Dendritic cell treated with granulocyte-macrophage colony-stimulating factor and Interleukin-4, amounts not matched to agents 40 ng/mL and 50 ng/mL, for 4 days (primary cell): ENCODE measurements around the gene PTPN3.

Source experiments
- H3K27ac Mint-ChIP-seq: one replicate; pipeline ENCODE4 v1.8.0; 2022; ENCODE audit warnings: mild to moderate bottlenecking, mixed read lengths
- H3K27me3 Mint-ChIP-seq: one replicate; pipeline ENCODE4 v1.8.0; 2022; ENCODE audit warnings: mild to moderate bottlenecking, mixed read lengths
- H3K36me3 Mint-ChIP-seq: one replicate; pipeline ENCODE4 v1.8.0; 2022; ENCODE audit warnings: low read depth, mixed read lengths
- H3K4me1 Mint-ChIP-seq: one replicate; pipeline ENCODE4 v1.8.0; 2022; ENCODE audit warnings: low read depth, mixed read lengths
- H3K4me3 Mint-ChIP-seq: one replicate; pipeline ENCODE4 v1.8.0; 2022; ENCODE audit warnings: mild to moderate bottlenecking, moderate library complexity, mixed read lengths
- H3K9me3 Mint-ChIP-seq: one replicate; pipeline ENCODE4 v1.8.0; 2022; ENCODE audit warnings: mixed read lengths
- intact Hi-C: fragments of 100-400 bp; cut with micrococcal nuclease; formaldehyde crosslinking; loops from one replicate; pipeline ENCODE4 v1.15.0; 2022

Gene PTPN3

DNA sequence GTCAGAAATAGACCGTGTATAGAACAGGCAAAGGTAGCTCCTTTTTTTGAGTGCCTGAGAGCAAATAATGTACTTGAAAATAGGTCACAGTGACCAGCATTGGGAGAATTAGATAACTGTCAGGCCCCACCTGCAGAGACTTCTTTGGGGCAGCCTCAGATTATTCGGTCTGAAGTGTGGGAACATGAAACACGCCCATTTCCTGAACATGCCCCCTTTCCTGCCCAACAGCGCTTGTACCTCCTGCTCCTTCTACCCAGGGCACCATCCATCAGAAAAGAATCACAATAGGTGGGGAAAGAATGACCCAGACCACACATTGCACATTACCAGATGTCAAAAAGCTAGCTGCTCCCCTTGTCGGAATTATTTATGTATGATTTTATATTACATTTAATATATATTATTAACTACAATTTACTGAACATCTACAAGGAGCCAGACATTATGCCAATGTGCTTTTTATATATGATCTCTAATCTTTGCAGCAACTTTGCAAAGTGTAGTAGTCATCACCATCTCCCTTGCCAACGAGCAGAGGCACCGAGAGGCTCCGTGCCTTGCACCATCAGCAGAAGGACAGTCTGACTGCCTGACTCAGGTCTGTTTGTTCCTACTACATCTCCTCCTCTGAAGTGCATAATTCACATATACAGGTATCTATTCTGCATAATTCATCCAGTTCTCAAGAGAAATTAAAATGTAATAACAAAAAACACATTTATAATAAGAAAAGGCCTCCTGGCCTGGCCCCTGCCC, 39.5 kb downstream of the PTPN3 start:
- H3K27ac Mint-ChIP-seq, result no peak overlapping the region
- intact Hi-C loops, result no loop called here
- H3K9me3 Mint-ChIP-seq, result no peaks in the 10 kb centered on the region
- peaks cover 81% of the 10 kb centered on the region for H3K27me3 Mint-ChIP-seq
- H3K4me1 Mint-ChIP-seq, result no peaks in the 10 kb centered on the region
- no peak overlapping the region for H3K4me3 Mint-ChIP-seq
- H3K36me3 Mint-ChIP-seq, result no peaks in the 10 kb centered on the region

DNA sequence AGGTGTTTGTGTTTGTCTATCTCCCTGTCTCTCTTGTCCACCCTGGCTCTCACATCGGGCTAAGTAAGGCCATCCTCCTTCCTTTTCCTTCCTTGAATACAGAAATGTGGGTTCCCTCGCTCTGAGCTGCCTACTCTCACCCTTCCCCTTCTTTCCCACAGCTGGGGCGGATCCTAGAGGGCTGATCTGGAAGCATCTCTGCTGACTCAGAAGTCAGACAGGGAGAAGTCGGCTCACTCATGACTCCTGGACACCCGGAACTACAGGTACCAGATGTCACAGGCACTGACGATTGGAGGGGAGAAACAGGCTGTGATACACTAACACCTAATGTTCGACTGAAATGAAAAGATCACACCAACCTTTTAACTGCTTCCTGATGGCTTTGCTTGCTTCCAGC, 41.3 kb downstream of the PTPN3 start:
- H3K9me3 Mint-ChIP-seq, result no peaks in the 10 kb centered on the region
- H3K27me3 Mint-ChIP-seq, result peaks cover 73% of the 10 kb centered on the region
- intact Hi-C loops, result no loop called here
- no peaks in the 10 kb centered on the region for H3K36me3 Mint-ChIP-seq
- no peak overlapping the region for H3K4me3 Mint-ChIP-seq
- H3K27ac Mint-ChIP-seq, result no peak overlapping the region
- no peaks in the 10 kb centered on the region for H3K4me1 Mint-ChIP-seq

DNA sequence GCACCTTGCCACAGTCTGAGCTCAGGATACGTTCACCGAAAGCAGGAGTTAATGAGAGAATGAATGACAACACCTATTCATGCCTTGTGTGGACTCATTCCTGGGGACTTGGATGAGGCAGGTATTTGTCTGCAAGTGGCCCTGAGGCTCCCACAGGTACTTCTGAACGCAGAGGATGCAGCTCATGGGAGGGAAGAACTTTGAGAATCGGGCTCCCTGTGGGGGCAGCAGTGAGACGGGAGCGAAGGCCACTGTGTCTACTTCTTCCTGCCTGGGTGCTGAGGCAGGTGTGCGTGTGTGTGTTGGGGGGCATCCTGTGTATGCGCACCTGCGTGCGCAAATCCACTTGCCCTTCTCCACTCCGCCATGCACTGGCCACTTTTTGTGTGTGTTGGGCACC, 42.2 kb downstream of the PTPN3 start:
- Mint-ChIP-seq H3K36me3 (no peaks in the 10 kb centered on the region), H3K4me3 (no peak overlapping the region), H3K27me3 (peaks cover 73% of the 10 kb centered on the region), H3K9me3 (no peaks in the 10 kb centered on the region), H3K27ac (no peak overlapping the region), H3K4me1 (no peaks in the 10 kb centered on the region)
- intact Hi-C loops, result no loop called here

DNA sequence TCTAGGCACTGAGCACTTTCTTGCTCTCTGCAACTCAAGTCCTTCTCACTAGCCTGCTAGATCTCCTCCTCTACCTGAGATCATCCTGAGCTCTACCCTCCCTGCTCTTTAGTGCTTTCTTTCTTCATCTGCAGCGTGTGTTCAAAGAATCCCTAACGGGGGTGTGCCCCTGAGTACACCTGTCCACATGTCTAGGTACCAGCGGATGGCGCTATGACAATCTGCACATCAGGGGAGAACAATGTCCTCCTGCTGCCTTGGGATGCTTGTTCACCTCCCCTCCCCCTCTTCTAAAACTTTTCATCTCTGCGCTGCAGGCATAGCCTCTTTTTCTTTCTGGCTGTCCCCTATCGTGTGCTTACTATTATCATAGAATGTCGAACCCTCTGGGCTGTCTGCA, 42.7 kb downstream of the PTPN3 start:
- Mint-ChIP-seq H3K4me1 (no peaks in the 10 kb centered on the region), H3K9me3 (no peaks in the 10 kb centered on the region), H3K27me3 (peaks cover 68% of the 10 kb centered on the region), H3K27ac (no peak overlapping the region), H3K4me3 (no peak overlapping the region), H3K36me3 (no peaks in the 10 kb centered on the region)
- intact Hi-C loops, result no loop called here

DNA sequence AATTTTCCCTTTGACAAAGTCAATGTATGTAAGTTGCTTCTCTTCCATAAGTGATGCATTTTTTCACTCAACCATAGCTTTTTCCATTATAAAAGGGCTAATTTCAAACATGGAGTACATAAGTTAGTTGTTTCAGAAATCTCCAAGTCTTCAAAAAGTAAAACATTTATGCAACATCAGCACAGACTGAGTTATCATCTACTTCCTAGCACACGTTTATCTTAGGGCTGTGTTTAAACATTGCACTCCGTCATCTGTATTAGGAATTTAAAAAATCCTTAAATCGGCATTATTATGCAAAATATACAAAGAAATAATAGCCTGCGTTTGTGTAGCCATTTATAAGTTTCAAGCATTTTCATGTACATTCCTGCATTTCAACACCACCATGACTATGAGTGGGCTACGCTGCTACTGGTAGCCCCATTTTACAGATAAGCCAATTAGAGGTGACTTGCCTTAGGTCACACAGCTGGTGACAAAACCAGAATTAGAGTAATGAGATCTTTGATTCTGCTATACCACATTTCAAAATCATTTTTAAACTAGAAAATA, 43.4 kb downstream of the PTPN3 start:
- H3K36me3 Mint-ChIP-seq, result no peaks in the 10 kb centered on the region
- H3K9me3 Mint-ChIP-seq, result no peaks in the 10 kb centered on the region
- H3K4me1 Mint-ChIP-seq, result no peaks in the 10 kb centered on the region
- H3K27ac Mint-ChIP-seq, result no peak overlapping the region
- no peak overlapping the region for H3K4me3 Mint-ChIP-seq
- peaks cover 64% of the 10 kb centered on the region for H3K27me3 Mint-ChIP-seq
- intact Hi-C loops, result no loop called here

DNA sequence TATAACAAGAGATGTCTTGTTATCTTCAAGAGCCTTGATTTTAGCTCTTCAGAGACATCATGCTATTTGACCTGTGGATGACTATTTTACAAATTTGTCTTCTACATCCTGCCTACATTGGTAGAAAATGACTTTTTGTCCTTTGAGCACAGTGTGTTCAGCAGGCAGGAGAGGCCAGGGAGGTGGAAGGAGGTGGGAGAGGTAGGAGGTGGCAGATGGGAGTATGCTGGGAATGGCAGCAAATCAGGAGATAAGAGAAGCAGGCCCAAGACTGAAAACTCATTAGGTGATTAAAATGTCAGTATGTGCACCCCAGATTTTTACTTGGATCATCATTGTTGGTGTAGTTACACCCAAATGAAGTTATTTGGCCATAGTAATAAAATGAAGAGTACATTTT, 44.1 kb downstream of the PTPN3 start:
- H3K27ac Mint-ChIP-seq, result no peak overlapping the region
- no peak overlapping the region for H3K4me3 Mint-ChIP-seq
- no peaks in the 10 kb centered on the region for H3K4me1 Mint-ChIP-seq
- no peaks in the 10 kb centered on the region for H3K36me3 Mint-ChIP-seq
- intact Hi-C loops, result no loop called here
- peaks cover 65% of the 10 kb centered on the region for H3K27me3 Mint-ChIP-seq
- no peaks in the 10 kb centered on the region for H3K9me3 Mint-ChIP-seq

DNA sequence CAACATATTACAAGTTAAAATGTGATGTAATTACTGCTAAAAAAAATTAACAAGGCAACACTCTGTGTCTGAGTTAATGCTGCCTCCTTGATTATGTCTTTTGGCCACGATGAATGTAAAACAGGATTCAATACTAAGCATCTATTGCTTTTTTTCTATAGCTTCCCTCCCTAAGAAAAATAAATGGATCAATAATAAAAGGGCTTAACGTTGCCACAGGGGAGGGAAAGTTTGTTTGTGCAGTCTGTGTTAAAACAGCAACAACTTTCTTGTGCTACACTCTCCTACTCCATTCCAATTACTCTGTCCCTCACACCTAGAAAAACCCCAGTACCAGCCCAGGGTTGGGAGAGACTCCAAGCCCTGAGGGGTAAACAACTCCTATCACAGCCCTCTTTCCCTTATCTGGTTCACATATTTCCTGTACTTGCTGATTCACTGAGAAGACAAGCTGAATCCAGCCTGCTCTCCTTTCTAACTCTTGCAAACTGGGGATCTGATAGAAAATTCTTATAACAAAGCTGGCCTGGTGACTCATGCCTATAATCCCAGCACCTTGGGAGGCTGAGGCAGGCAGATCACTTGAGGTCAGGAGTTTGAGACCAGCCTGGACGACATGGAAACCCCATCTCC, 44.8 kb downstream of the PTPN3 start:
- H3K27ac Mint-ChIP-seq, result no peak overlapping the region
- H3K9me3 Mint-ChIP-seq, result no peaks in the 10 kb centered on the region
- H3K4me3 Mint-ChIP-seq, result no peak overlapping the region
- H3K27me3 Mint-ChIP-seq, result peaks cover 62% of the 10 kb centered on the region
- H3K36me3 Mint-ChIP-seq, result no peaks in the 10 kb centered on the region
- intact Hi-C loops, result no loop called here
- no peaks in the 10 kb centered on the region for H3K4me1 Mint-ChIP-seq

DNA sequence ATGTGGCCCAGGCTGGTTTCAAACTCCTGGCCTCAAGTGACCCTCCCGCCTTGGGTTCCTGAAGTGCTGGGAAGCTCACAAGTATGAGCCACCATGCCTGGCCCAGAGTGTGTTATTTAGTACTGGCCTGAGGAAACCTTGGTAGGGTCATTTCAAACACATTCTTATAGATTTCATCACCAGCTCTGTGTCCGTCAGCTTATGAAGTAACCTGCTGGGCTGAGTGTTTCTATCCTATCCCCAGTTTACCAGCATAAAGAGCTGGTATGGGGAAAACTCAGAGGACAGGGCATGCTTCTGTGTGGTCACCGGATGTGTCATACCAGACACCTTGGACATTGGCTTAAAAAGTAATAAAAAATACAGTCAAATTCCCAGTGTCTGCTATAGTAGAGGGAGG, 45.3 kb downstream of the PTPN3 start:
- Mint-ChIP-seq H3K27me3 (peaks cover 62% of the 10 kb centered on the region), H3K4me3 (no peak overlapping the region), H3K9me3 (no peaks in the 10 kb centered on the region), H3K27ac (no peak overlapping the region), H3K4me1 (no peaks in the 10 kb centered on the region), H3K36me3 (no peaks in the 10 kb centered on the region)
- intact Hi-C loops, result no loop called here

DNA sequence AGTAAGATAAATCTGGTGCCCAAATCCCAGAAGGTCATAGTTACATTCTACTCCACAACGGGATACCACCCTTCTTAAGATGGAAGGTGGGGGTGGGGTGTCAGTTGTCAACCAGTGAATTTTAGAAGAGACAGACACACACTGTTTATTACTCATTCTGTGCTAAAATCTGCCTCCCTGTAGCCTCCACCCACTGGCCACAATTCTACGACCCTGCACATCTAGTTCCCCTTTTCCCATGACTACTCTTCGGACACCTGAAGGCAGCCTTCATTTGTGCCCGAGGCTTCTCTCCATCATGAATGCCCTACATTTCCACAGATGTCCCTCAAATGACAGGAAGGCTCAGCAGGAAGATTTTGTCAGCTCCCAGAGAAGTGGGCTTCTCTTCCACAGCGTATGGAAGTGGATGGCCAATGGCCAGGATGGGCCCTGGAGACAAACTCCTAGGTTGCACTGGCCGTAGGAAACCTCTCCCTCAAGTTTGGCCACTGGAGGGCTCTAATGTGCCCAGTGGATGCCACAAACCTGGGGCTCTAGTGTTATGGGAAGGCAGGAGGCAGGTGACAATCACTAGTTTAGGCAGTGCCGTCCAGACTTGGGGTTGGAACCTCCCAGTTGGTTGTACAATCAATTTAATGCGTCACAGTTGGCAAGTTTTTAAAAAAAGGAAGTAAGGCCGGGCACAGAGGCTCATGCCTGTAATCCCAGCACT, 46.6 kb downstream of the PTPN3 start:
- Mint-ChIP-seq H3K27me3 (peaks cover 61% of the 10 kb centered on the region), H3K9me3 (no peaks in the 10 kb centered on the region), H3K4me1 (no peaks in the 10 kb centered on the region), H3K36me3 (no peaks in the 10 kb centered on the region), H3K27ac (no peak overlapping the region), H3K4me3 (no peak overlapping the region)
- intact Hi-C loops, result no loop called here

DNA sequence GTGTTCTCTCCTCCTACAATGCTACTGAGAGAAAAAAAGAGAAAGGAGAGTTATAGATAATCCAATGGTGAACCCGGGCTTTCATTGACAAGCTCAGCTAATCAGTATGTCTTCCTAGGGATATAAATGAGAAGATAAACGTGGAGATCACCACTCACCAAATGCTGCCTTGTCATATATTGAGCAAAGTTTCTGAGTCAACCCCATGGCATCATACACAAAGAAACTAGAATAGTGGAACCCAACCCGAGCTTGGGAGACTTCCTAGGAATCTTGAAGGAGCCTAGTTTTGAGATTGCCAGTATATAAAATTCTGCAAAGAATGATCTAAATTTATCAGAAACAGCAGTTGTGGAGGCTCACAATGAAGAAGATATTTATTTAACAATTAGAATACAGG, 47.8 kb downstream of the PTPN3 start:
- no peak overlapping the region for H3K27ac Mint-ChIP-seq
- H3K9me3 Mint-ChIP-seq, result no peaks in the 10 kb centered on the region
- H3K4me1 Mint-ChIP-seq, result no peaks in the 10 kb centered on the region
- no peak overlapping the region for H3K4me3 Mint-ChIP-seq
- H3K36me3 Mint-ChIP-seq, result no peaks in the 10 kb centered on the region
- intact Hi-C loops, result no loop called here
- peaks cover 59% of the 10 kb centered on the region for H3K27me3 Mint-ChIP-seq

DNA sequence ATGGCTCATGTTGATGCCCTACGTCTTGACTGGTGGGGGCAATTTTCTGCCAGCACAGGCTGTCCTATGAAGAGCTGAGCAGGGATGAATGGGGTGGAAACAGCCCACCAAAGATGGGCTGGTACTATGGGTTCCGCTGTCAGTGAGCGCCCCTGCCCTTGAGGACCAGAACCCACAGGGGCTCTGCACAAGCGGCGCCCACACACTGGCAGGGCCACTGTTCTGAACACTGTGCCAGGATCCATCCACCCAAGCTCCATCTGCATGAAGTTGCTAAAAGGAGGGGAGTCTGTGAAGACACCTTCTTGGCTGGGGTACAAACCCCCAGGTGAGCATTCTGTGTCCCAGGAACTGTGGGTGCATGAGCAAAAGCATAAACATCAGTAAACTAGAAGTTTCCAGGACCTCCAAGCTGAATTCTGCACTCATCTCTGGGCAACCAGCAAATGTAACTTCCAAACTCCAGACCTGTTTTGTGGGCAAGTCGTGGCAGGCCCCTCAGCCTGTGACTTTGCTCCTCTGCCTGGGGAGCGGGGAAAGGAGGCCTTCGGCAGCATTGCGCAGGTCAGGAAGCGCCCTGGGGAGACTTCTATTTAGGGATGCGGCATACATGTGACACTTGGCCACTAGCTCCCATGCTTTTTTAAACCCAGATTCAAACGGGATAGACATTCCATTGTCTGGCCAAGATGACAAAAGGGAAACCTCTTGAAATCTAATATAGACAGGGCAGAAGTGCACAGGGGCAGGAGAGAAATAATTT, 48.9 kb downstream of the PTPN3 start:
- Mint-ChIP-seq H3K27ac (no peak overlapping the region), H3K9me3 (no peaks in the 10 kb centered on the region), H3K27me3 (peaks cover 58% of the 10 kb centered on the region), H3K36me3 (no peaks in the 10 kb centered on the region), H3K4me3 (no peak overlapping the region), H3K4me1 (no peaks in the 10 kb centered on the region)
- intact Hi-C loops, result no loop called here

DNA sequence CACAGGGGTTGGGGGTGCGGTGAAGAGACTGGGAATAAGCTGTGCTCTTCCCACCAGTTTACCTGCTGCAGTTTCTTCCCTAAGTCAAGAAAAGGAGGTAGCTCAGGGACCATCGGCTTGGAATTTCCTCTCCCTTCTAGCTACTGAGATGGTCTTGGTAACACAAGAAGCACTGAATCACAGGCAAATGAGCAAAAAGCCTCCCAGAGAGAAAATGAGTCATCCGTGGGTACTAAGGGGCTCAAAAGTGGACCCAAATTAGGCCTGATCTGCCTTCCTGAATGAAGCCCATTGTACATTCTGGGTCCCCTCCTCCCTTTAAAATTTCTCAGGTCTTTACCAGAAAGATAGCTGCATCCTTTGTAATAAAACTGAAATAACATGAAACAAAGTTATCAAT, 49.9 kb downstream of the PTPN3 start:
- Mint-ChIP-seq H3K27me3 (peaks cover 59% of the 10 kb centered on the region), H3K4me1 (no peaks in the 10 kb centered on the region), H3K9me3 (no peaks in the 10 kb centered on the region), H3K4me3 (no peak overlapping the region), H3K36me3 (no peaks in the 10 kb centered on the region), H3K27ac (no peak overlapping the region)
- intact Hi-C loops, result no loop called here

DNA sequence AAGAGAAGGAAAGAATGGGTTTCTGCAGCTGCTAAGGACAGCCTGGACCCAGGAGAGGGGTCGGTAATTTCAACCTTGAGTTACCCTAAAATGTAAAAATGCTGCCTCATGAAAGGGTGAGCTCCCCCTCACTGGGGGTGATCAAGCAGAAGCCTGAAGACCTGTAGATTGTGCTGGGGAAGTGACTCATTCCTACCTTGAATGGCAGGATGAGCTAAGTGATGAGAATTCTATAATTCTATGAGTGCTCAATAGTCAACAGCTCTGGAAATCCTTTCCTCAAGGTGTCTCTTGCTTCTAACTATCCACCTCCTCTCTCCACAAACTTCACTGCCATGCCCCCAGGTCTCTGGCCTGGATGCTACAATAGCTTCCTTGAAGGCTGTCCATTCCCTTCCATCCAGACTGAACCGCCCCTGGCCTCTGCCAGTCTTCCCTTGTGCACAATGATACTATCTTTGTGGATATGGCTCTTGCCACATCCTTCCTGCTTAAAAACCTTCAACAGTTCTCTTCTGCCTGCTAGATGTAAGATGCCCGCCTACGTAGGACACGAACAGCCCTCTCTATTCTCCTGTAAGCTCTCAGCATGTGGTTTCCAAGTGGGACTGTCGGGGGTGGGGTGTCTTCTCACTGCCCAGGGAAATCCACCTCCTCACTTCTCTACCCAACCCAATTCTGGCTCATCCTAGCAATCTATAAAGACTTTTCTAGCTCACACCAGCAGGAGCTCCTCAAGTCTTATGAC, 50.6 kb downstream of the PTPN3 start:
- Mint-ChIP-seq H3K36me3 (no peaks in the 10 kb centered on the region), H3K4me3 (no peak overlapping the region), H3K27ac (no peak overlapping the region), H3K4me1 (no peaks in the 10 kb centered on the region), H3K27me3 (peaks cover 61% of the 10 kb centered on the region), H3K9me3 (no peaks in the 10 kb centered on the region)
- intact Hi-C loops, result no loop called here
